ENCODE data around the gene GPX4.
"Not testable (repeated sequence)": the region's sequence is repeated elsewhere in the genome, so short reads cannot be mapped to it uniquely, and the experiment has no call there.

The GPX4 gene

DNA sequence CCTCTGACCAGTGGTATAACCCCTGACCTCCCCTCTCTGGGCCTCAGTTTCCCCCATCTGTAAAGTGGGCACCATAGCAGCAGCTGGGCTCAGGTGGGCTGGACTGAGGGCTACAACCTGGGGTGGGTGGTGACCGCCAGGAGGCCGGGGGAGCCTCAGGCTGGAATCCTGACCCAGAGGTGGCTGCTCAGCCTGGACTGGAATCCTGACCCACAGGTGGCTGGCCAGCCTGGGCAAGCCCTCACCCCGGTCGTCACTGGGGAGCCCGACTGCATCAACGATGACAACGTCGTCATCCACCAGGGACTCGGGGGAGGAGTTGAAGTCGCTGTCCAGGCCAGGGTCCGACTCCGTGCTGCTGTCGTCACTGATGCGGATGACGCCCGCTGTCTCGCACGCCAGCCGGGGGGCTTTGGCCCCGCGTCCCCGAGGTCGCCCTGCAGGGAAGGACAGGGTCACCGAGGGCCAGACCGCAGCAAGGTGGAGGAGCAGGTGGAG is 10.2 kb downstream of the GPX4 start:
- DNase-seq (ENCODE audit: low spot score), result no peak

- not testable (repeated sequence) for DNase-seq (ENCODE audit: low spot score)
These were observed 10.9 kb downstream of the GPX4 start for GRCh38 chr19:1114728-1115127.

GRCh38 chr19:1115646-1116420 is 12.0 kb downstream of the GPX4 start:
- no peak for DNase-seq (ENCODE audit: low spot score)

DNA sequence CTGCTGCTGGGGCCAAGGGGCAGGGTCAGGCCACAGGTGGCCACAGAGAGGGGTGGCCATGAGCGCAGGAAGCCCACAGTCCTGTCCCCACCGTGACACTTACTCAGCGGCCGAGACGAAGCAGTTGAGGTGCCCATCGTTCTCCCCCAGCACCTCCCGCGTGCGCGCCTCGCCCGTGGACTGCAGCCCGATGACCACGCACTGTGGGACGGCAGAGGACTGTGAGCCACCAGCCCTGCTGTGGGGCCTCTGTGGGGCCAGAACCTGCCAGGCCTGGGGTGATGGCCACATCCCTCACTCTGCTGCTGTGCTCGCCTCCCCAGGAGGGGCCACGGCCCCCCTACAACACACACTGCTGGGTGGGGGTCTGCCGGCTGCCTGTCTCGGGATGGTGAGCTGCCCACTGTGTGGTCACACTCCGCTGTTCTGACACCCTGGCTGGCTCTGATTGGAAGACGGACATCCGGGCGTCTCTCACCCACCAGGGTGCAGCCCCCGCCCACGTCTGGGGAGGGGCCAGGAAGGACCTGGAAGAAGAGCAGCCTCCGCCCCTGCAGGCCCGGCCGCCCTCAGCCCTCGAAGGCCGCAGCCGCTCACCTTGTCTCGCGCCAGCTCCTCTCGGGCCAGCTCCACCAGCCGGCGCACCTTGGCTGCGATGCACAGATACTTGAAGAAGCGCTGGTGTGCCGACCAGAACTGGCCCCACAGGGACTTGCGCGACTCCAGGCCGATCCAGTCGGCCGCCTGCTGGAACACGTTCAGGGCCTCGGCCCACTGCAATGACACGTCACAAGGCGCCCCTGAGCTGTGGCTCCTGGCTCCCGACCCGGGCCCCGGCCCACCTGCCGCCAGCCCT is 13.2 kb downstream of the GPX4 start:
- DNase-seq (ENCODE audit: low spot score), result no peak

- no peak for DNase-seq (ENCODE audit: low spot score)
These were observed 13.9 kb downstream of the GPX4 start for GRCh38 chr19:1117654-1118053.

GRCh38 chr19:1118999-1119398 is 15.2 kb downstream of the GPX4 start:
- no peak for DNase-seq (ENCODE audit: low spot score)

DNA sequence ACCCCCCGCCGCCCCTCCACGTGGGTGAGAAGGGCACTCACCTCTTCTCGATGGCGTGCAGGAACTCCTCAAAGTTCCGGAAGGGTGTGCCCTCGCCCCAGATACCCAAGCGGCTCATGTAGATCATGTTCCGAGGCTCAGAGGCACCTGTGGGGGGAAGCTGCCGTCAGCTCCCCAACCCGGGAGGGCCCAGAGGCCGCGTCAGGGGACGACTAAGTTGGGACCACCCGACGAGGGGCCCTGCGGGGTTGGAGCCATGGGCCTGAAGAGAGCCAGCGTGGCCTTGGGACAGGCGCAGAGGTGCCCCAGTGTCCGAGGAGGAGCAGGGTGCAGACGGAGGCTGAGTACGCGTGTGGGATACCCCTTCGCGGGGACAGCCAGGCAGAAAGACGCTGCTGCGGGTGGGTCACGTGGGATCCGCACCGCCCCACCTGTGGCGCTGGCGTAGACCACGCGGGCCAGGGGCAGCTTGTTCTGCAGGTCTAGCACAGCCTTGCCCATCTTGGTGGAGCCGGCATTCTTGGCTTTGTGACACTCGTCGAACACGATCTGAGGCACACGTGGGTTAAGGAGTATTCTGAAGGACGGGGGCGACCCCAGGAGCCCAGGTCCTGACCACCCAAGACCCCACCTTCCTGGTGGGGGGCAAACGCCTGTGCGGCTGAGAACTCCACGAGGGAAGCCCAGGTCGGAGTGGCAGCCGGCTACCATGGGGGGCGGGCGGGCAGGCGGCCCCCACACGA is 15.9 kb downstream of the GPX4 start:
- DNase-seq (ENCODE audit: low spot score), result no peak

DNA sequence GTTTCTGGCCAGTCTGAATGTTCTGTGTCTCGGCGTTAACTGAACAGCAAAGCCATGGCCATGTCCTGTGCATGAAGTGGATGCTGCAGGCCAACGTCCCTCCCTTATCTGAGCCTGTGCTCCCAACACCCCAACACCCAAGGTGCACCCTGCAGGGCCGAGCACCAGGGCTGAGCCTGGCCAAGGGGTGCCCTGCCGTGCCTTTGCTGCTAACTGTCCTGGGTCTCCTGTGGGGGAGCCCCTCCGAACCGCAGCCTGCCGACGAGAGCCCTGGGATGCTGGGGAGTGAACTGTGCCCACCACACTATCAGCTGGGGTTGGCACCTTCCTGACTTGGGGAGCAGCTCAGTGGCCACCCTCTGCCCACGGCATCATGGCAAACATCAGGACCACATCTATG is 17.6 kb downstream of the GPX4 start:
- DNase-seq (ENCODE audit: low spot score), result no peak

DNA sequence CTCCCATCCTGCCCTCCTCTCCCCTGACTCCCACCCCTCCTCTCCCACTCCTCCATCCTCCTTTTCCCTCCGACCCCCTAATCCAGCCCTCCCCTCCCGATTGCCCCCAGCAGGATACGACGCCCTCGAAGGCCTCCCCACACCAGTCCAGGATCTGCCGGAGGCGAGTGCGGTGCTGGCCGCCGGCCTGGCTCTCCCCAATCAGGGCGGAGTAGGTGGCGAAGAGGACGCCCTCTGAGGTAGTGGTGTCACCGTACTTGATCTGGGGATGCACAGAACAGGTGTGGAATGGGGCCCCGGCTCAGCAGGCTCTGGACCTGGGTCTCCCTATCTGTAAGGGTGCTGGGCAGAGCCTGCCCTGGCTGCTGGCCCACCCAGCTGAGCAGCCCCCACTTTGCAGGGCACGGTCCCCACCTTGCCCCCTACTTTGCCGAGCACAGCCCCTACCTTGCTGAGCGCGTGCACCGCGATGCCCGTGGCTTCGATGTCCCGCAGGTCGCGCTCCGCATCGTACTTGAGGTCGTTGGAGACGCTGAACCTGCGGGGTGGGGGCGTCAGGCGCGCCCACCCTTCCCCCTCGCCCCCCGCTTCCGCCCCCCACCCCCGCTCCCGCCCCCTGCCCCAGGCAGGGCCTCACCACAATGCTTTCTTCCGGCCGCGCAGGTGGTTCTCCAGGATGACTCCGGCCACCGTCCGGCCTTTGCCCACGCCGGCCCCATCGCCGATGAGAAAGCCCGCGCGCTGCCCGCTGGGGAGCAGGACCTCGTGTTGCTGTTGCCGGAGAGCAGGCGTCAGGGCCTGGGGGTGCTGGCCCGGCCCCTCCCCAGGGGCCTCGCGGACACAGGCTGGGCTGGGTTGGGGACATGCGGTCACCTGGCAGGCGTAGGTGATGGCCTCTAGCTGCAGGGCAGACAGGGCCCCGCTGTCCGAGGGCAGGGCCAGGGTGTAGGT is 18.5 kb downstream of the GPX4 start:
- DNase-seq (ENCODE audit: low spot score), result no peak

DNA sequence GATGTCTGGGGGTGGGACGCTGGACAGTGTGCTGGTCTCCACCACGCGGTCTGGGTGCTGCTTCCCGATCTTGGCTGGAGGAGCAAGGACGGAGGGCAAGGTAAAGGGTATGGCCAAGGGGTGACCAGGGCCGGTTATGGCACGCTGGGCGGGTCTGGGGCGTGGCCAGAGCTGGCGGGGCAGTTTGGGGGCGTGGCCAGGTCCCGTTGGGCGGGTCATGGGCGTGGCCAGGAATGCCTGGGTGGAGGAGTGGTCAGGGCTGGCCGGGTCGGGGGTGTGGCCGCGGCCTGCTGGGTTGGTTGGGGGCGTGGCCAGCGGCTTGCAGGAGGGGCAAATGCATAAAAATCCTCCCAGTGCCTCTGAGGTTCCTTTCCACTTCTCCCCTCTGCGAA is 19.2 kb downstream of the GPX4 start:
- DNase-seq (ENCODE audit: low spot score), result peak; percentile 74

DNA sequence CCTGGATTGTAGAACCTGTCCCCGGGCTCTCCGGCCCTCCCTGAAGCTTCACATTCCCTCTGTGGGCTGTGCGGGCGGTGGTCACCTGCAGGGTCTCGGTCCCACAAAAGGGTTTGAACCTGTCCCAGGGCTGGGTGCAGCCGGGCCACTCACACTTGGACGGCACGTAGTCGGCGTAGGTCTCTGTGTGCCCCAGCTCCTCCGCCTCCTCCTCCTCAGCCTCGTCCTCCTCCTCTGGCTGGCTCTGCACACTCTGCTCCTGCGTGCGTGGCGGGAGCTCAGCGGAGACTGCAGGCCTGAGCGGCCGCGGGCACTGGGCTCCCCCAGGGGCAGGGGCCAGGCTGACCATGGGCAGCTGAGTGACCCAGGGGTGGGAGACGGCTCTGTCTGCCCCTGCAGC is 19.6 kb downstream of the GPX4 start:
- no peak for DNase-seq (ENCODE audit: low spot score)

DNA sequence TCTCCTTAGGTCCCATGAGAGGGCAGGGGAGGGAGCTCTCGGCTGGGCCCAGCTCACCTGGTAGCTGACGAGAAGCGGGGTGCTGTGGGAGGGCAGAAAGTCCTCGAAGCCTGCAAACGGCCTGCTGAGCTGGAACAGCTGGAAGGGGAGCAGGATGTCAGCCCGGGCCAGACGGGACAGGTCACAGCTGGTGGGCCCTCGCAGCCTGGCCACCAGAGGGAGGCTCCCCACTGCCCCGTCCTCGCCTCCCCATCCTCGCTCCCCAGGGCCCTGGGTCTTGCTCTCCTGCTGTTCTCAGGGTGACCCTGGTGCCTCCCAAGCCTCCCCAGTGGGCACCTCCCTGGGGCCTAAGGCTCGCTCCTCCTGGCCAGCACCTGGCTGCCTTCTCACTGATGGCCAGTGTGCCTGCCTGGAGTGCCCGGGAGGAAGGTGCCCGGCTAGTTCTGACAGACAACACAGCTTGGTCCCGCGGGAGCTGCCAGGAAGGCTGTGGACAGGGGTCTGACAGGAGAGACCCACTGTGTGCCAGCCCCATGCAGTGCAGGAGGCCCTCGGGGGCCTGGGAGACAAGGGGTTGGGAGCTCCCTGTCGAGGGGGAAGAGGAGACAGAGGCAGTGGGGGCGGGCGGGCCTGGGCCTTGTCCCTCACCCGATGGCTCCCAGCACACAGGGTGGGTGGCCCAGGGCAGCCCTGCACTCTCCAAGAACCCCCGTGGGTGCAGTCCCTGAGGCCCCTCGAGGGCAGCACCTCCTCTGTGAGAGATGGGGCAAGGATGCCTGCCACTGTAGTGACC is 20.3 kb downstream of the GPX4 start:
- no peak for DNase-seq (ENCODE audit: low spot score)

GRCh38 chr19:1125601-1126467 is 22.0 kb downstream of the GPX4 start:
- peak; percentile 16 for DNase-seq (ENCODE audit: low spot score)

- DNase-seq (ENCODE audit: low spot score), result no peak
These were observed 23.4 kb downstream of the GPX4 start for GRCh38 chr19:1126984-1127760.

DNA sequence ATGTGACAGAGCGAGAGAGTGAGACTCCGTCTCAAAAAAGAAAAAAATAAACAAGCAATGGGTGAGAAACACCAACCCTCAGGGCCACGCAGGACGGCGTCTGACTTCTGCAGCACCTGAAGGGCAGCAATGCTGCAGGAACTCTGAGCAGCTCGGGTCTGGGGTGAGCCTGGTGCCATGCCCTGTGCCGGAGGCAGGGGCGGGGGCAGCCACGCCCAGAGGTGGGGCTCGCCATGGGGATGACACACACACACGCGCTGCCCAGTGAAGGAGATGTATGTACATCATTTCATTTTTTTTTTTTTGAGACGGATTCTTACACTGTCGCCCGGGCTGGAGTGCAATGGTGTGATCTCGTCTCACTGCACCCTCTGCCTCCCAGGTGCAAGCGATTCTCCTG is 24.3 kb downstream of the GPX4 start:
- DNase-seq (ENCODE audit: low spot score), result no peak

GRCh38 chr19:1129084-1129483 is 25.3 kb downstream of the GPX4 start:
- not testable (repeated sequence) for DNase-seq (ENCODE audit: low spot score)

DNA sequence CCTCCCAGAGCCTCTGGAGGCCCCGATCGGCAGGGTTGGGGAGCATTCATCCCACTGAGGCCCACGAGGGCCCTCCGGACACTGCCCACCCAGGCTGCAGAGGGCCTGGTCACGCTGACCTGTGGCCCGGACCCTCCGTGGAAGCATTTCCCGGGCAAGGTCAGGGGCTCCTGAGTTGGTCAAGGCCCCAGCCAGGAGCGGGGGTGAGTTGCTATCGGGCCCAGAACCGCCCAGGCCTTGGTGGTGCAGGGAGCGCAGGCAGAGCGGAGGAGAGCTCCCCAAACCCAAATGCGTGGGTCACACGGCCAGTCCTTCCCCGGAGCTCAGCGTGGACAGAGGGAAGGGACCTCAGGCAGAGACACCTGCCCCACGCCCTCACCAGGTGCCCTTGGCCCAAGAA is 25.7 kb downstream of the GPX4 start:
- no peak for DNase-seq (ENCODE audit: low spot score)
